PFSK-1 (cell line): Measurements from ENCODE around the gene CD34.

Source experiments
- FOXP2 ChIP-seq: optimal IDR thresholded peaks from 2 replicates; pipeline ENCODE3; 2011; ENCODE audit warnings: borderline replicate concordance, control low read depth, inconsistent platforms; ENCODE audit not compliant: insufficient read depth; ENCODE audit errors: extremely low read length, extremely low read depth
- POLR2AphosphoS5 ChIP-seq: IDR thresholded peaks from 2 replicates; pipeline ENCODE4 v1.6.1; 2012; ENCODE audit warnings: low read depth, mild to moderate bottlenecking, control low read depth, low read length, moderate library complexity
- SIN3A ChIP-seq: IDR thresholded peaks from 2 replicates; pipeline ENCODE4 v1.6.1; 2012; ENCODE audit warnings: mild to moderate bottlenecking, low read length, moderate library complexity, borderline replicate concordance; ENCODE audit not compliant: insufficient read depth
- TAF1 ChIP-seq: IDR thresholded peaks from 2 replicates; pipeline ENCODE4 v1.6.1; 2012; ENCODE audit warnings: low read length, control low read depth, borderline replicate concordance; ENCODE audit not compliant: insufficient read depth
- TF ChIP-seq, protein P1 (sequence below), 2 experiments: IDR thresholded peaks; 2 replicates each; pipeline versions ENCODE4 v1.6.1 to v1.8.0; 2011 to 2012; ENCODE audit warnings: low read depth in 2 of 2, low read length in 2 of 2, control low read depth in 1 of 2, inconsistent platforms in 1 of 2, mild to moderate bottlenecking in 1 of 2, moderate library complexity in 1 of 2; ENCODE audit not compliant: insufficient read depth in 1 of 2

Gene CD34

DNA sequence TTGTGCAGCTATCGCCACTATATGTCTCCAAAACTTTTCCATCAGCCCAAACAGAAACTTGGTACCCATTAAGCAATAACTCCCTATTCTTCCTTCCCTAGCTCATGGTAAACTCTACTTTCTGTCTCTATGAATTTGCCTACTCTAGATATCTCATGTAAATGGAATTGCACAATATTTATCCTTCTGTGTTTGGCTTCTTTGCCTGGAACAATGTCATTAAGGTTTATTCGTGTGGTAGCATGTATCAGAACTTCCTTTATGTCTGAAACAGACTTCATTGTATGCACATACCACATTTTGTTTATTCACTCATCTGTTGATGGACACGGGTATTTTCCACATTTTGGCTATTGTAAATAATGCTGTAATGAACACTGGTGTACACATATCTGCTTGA, 40.7 kb upstream of the CD34 start:
- TF ChIP-seq, protein P1, sequence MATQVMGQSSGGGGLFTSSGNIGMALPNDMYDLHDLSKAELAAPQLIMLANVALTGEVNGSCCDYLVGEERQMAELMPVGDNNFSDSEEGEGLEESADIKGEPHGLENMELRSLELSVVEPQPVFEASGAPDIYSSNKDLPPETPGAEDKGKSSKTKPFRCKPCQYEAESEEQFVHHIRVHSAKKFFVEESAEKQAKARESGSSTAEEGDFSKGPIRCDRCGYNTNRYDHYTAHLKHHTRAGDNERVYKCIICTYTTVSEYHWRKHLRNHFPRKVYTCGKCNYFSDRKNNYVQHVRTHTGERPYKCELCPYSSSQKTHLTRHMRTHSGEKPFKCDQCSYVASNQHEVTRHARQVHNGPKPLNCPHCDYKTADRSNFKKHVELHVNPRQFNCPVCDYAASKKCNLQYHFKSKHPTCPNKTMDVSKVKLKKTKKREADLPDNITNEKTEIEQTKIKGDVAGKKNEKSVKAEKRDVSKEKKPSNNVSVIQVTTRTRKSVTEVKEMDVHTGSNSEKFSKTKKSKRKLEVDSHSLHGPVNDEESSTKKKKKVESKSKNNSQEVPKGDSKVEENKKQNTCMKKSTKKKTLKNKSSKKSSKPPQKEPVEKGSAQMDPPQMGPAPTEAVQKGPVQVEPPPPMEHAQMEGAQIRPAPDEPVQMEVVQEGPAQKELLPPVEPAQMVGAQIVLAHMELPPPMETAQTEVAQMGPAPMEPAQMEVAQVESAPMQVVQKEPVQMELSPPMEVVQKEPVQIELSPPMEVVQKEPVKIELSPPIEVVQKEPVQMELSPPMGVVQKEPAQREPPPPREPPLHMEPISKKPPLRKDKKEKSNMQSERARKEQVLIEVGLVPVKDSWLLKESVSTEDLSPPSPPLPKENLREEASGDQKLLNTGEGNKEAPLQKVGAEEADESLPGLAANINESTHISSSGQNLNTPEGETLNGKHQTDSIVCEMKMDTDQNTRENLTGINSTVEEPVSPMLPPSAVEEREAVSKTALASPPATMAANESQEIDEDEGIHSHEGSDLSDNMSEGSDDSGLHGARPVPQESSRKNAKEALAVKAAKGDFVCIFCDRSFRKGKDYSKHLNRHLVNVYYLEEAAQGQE (IDR thresholded peaks at IDR 0.05; ENCODE audit: insufficient read depth in 1 of 2, low read depth in 2 of 2, low read length in 2 of 2): no peak
- TF ChIP-seq FOXP2 (no peak), POLR2AphosphoS5 (no peak), SIN3A (no peak), TAF1 (no peak)

DNA sequence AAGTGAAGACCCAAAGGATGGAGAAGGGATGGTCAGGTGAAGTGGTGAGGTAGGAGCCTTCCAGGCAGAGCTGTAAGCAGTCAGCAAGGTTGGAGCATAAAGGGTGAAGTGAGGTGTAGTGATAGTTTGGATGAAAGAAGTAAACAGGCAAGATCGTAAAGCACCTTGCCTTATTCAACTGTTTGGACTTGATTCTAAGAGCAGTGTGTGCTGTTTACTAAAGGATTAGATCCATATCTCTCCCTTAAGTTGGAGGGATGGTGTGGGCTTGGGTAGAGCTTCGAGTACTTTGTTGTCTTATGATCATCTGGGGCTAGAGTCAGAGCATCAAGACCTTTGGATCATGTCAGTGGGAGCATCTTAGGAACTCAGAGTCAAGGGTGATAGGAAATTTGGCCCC, 39.8 kb upstream of the CD34 start:
- TF ChIP-seq TAF1: no peak
- TF ChIP-seq FOXP2: no peak
- TF ChIP-seq, protein P1 (IDR thresholded peaks at IDR 0.05; ENCODE audit: insufficient read depth in 1 of 2, low read depth in 2 of 2, low read length in 2 of 2): no peak
- no peak for TF ChIP-seq SIN3A
- no peak for TF ChIP-seq POLR2AphosphoS5

DNA sequence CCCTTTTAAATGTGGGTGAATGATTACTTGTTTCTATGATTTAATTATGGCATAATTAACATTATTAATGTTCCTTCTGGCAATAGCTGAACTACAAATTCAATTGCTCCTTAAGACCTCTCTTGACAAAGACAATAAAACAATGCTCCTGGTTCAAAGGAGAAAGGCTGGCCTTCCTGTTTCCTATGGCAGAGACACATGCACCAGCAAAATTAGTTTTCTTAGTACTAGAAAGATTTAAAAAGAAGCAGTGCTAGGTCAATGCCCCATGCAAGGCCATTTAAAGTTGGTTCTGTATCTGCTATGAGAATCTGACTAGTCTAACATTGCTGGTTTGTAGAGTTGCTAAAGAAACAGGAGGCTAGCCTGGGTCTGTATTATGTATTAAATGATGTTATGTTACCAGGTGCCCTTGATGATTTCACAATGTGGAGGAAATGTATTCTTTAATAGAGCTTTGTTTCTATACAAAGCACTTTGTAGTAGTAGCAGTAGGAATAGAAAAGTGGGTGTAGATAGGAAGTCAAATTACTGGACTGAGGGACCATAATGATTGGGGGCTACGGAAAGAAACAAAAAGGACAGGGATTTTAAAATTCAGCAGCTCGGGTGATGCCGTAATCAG, 38.8 kb upstream of the CD34 start:
- TF ChIP-seq TAF1: no peak
- TF ChIP-seq SIN3A: no peak
- no peak for TF ChIP-seq FOXP2
- no peak for TF ChIP-seq POLR2AphosphoS5
- TF ChIP-seq, protein P1 (IDR thresholded peaks at IDR 0.05; ENCODE audit: insufficient read depth in 1 of 2, low read depth in 2 of 2, low read length in 2 of 2): no peak

DNA sequence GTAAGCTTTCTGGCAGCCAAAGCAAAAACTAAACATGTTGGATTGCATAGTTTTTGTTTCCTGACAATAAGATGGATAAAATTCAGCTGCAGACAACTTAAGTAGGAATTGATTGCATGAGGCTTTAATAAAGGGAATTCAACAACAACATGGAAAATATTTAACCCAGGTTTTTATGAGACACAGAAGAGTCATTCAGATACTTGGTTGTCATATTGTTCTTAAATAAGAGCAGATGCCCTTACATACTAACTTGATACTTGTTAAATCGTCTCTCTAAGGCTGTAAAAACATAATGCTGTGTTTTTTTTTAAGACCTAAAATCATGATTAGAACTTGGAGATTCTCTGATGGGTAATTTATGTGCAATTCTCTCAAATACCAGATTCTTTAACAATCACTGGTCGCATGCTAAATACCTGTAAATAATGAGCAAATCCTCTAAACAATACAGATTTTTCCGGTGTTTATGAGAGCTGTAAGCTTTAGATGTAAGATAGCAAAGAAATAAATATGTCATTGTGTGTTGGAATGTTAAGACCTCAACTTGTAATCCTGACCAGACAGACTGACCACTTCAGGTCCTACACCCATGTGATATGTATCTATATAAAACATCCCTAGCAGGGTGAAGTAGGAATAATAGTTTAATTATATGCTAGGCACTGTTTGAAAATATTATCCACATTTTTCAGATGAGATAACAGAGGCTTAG, 37.8 kb upstream of the CD34 start:
- TF ChIP-seq SIN3A (no peak), TAF1 (no peak), FOXP2 (no peak), POLR2AphosphoS5 (no peak)
- TF ChIP-seq, protein P1 (IDR thresholded peaks at IDR 0.05; ENCODE audit: insufficient read depth in 1 of 2, low read depth in 2 of 2, low read length in 2 of 2): no peak
